PC-3 (cell line): ENCODE measurements around the gene SH3RF3. TPM values are rescaled to one million over a fixed set of nuclear protein-coding genes. Genes with fewer than 3 reads are reported as not detected.

ENCODE experiments used
- ATAC-seq: fragments of 200-7000 bp; cut with Tn5 transposase; 2 replicates; pipeline ENCODE4 v1.9.1; 2020; ENCODE audit warnings: mild to moderate bottlenecking, moderate library complexity
- BruUV-seq: library from RNA; stranded (reverse); fragments of 400-500 nt; replicated peaks from 2 replicates; lab custom pipeline; 2021; lab: Mats Ljungman, UMichigan
- CTCF ChIA-PET: fragments of 300-600 bp; sonication (Branson Sonifier 250); formaldehyde crosslinking; loops from one replicate; lab custom pipeline; 2022; ENCODE audit warnings: antibody characterized with exemption; lab: Charles Lee
- POLR2A ChIA-PET: fragments of 300-600 bp; sonication (Branson Sonifier 250); formaldehyde crosslinking; loops from one replicate; lab custom pipeline; 2022; ENCODE audit warnings: antibody characterized with exemption; ENCODE audit not compliant: unreplicated experiment; lab: Charles Lee
- DNase-seq: peaks from one replicate; pipeline ENCODE4 v3.0.0-alpha.2; 2015
- H2AFZ ChIP-seq: fragments of 300-600 bp; sonication (generic); 2 replicates; pipeline ENCODE4 v1.6.0; 2016; ENCODE audit warnings: antibody characterized with exemption, low read length
- H3F3A ChIP-seq: fragments of 300-600 bp; sonication (generic); one replicate; pipeline ENCODE4 v1.6.0; 2017; ENCODE audit warnings: antibody characterized with exemption, low read length, control low read depth, mild to moderate bottlenecking; ENCODE audit not compliant: unreplicated experiment
- H3K27ac ChIP-seq: fragments of 300-600 bp; sonication (generic); 2 replicates; pipeline ENCODE4 v1.5.1; 2016; ENCODE audit warnings: mild to moderate bottlenecking, low read length
- H3K27me3 ChIP-seq: fragments of 300-600 bp; sonication (generic); 2 replicates; pipeline ENCODE4 v1.6.1; 2016; ENCODE audit warnings: low read length, mixed read lengths
- H3K36me3 ChIP-seq: fragments of 300-600 bp; sonication (generic); 2 replicates; pipeline ENCODE4 v1.6.1; 2016; ENCODE audit warnings: low read depth, mixed run types, low read length, mixed read lengths
- H3K4me1 ChIP-seq: fragments of 300-600 bp; sonication (generic); 2 replicates; pipeline ENCODE4 v1.5.1; 2016; ENCODE audit warnings: low read length; ENCODE audit not compliant: insufficient read depth
- H3K4me2 ChIP-seq: fragments of 300-600 bp; sonication (generic); 2 replicates; pipeline ENCODE4 v1.6.0; 2016; ENCODE audit warnings: low read length
- H3K4me3 ChIP-seq: fragments of 300-600 bp; sonication (generic); 2 replicates; pipeline ENCODE4 v1.5.1; 2016; ENCODE audit warnings: mild to moderate bottlenecking, low read length, mixed read lengths
- H3K79me2 ChIP-seq: fragments of 300-600 bp; sonication (generic); 2 replicates; pipeline ENCODE4 v1.6.1; 2017; ENCODE audit warnings: low read length, mixed read lengths
- H3K9ac ChIP-seq: fragments of 300-600 bp; sonication (generic); 2 replicates; pipeline ENCODE4 v1.6.0; 2016; ENCODE audit warnings: mild to moderate bottlenecking, low read length
- H3K9me2 ChIP-seq: fragments of 300-600 bp; sonication (generic); replicated peaks from 2 replicates; pipeline ENCODE4 v1.6.1; 2016; ENCODE audit warnings: mixed run types, low read length, mixed read lengths
- H3K9me3 ChIP-seq: fragments of 300-600 bp; sonication (generic); 2 replicates; pipeline ENCODE4 v1.6.1; 2016; ENCODE audit warnings: low read length, mixed read lengths
- H4K20me1 ChIP-seq: fragments of 300-600 bp; sonication (generic); 2 replicates; pipeline ENCODE4 v1.6.1; 2016; ENCODE audit warnings: low read length, mixed read lengths
- CTCF ChIP-seq: fragments of 300-600 bp; sonication (generic); conservative IDR thresholded peaks from 2 replicates; pipeline ENCODE4 v1.5.1; 2017; ENCODE audit warnings: antibody characterized with exemption, low read depth, mild to moderate bottlenecking, low read length
- EZH2 ChIP-seq: fragments of 300-600 bp; sonication (generic); IDR thresholded peaks from one replicate; pipeline ENCODE4 v1.6.1; 2017; ENCODE audit warnings: antibody characterized with exemption, mild to moderate bottlenecking, low read length; ENCODE audit not compliant: unreplicated experiment
- EZH2phosphoT487 ChIP-seq: fragments of 300-600 bp; sonication (generic); IDR thresholded peaks from 2 replicates; pipeline ENCODE4 v1.6.1; 2018; ENCODE audit warnings: mild to moderate bottlenecking, antibody characterized with exemption, low read length, borderline replicate concordance
- intact Hi-C: fragments of 100-400 bp; cut with micrococcal nuclease; formaldehyde crosslinking; loops from 2 replicates; pipeline ENCODE4 v1.9.0; 2023
- total RNA-seq: library from RNA; depleted of rRNA; stranded (reverse); fragments of >200 nt; gene quantifications from 2 replicates; pipeline ENCODE4 v1.2.3, GENCODE V29; 2014

The SH3RF3 gene
- total RNA-seq, 1 experiment from 2014 or later, result 11.7 TPM

- H3K4me1 ChIP-seq, result no peaks in the 10 kb centered on the region
- H4K20me1 ChIP-seq, result no peaks in the 10 kb centered on the region
- H3K4me2 ChIP-seq, result no peak overlapping the region
- no peaks in the 10 kb centered on the region for H3K79me2 ChIP-seq
- no peak overlapping the region for H3K9ac ChIP-seq
- ChIA-PET CTCF (no interaction called here), POLR2A (no interaction called here)
- ATAC-seq, result no peak
- H2AFZ ChIP-seq, result no peak overlapping the region
- intact Hi-C loops, result no loop called here
- no peak for TF ChIP-seq CTCF
- TF ChIP-seq EZH2phosphoT487, result no peak
- TF ChIP-seq EZH2, result no peak
- H3K36me3 ChIP-seq, result no peaks in the 10 kb centered on the region
- no peaks in the 10 kb centered on the region for H3F3A ChIP-seq
- H3K27ac ChIP-seq, result no peak overlapping the region
- no peaks in the 10 kb centered on the region for H3K9me3 ChIP-seq
- DNase-seq, result no peak
- no peaks in the 10 kb centered on the region for H3K27me3 ChIP-seq
- BruUV-seq, result no TSS peak
- no peak overlapping the region for H3K4me3 ChIP-seq
- H3K9me2 ChIP-seq, result no peaks in the 10 kb centered on the region
Observed at GRCh38 chr2:109429567-109430328, 300.7 kb downstream of the SH3RF3 start.

GRCh38 chr2:109430329-109430636, 301.3 kb downstream of the SH3RF3 start:
- Histone ChIP-seq H3K9me3 (no peaks in the 10 kb centered on the region), H4K20me1 (no peaks in the 10 kb centered on the region), H3K4me1 (no peaks in the 10 kb centered on the region), H3K27ac (no peak overlapping the region), H3K27me3 (no peaks in the 10 kb centered on the region), H3K36me3 (no peaks in the 10 kb centered on the region), H3K9ac (no peak overlapping the region), H2AFZ (no peak overlapping the region), H3K79me2 (no peaks in the 10 kb centered on the region), H3K4me2 (no peak overlapping the region), H3K9me2 (no peaks in the 10 kb centered on the region), H3K4me3 (no peak overlapping the region), H3F3A (no peaks in the 10 kb centered on the region)
- no TSS peak for BruUV-seq
- ChIA-PET CTCF (no interaction called here), POLR2A (no interaction called here)
- intact Hi-C loops, result no loop called here
- DNase-seq (no peak), ATAC-seq (no peak)
- TF ChIP-seq EZH2phosphoT487 (no peak), CTCF (no peak), EZH2 (no peak)

- ATAC-seq, result no peak
- H3K4me3 ChIP-seq, result no peak overlapping the region
- H3K27ac ChIP-seq, result no peak overlapping the region
- H3K9me3 ChIP-seq, result no peaks in the 10 kb centered on the region
- H3K4me1 ChIP-seq, result no peaks in the 10 kb centered on the region
- no TSS peak for BruUV-seq
- ChIA-PET CTCF (no interaction called here), POLR2A (no interaction called here)
- no peak overlapping the region for H3K4me2 ChIP-seq
- TF ChIP-seq EZH2phosphoT487, result no peak
- TF ChIP-seq CTCF, result no peak
- no peak for TF ChIP-seq EZH2
- no peaks in the 10 kb centered on the region for H3K79me2 ChIP-seq
- intact Hi-C loops, result no loop called here
- no peaks in the 10 kb centered on the region for H4K20me1 ChIP-seq
- no peak overlapping the region for H2AFZ ChIP-seq
- no peaks in the 10 kb centered on the region for H3K36me3 ChIP-seq
- DNase-seq, result no peak
- no peaks in the 10 kb centered on the region for H3K27me3 ChIP-seq
- no peak overlapping the region for H3K9ac ChIP-seq
- H3F3A ChIP-seq, result no peaks in the 10 kb centered on the region
- no peaks in the 10 kb centered on the region for H3K9me2 ChIP-seq
Observed at GRCh38 chr2:109432421-109432820, 303.4 kb downstream of the SH3RF3 start.
